HG02852 (cell line): ENCODE data around the gene AGXT.

ENCODE experiments used
- ATAC-seq: cut with Tn5 transposase; IDR thresholded peaks from one replicate; pipeline ENCODE4 v1.9.1; 2021; ENCODE audit warnings: mild to moderate bottlenecking, moderate library complexity; ENCODE audit not compliant: unreplicated experiment

Gene AGXT

GRCh38 chr2:240884221-240884620, 15.6 kb downstream of the AGXT start:
- ATAC-seq, result no peak

GRCh38 chr2:240884745-240885144, 16.1 kb downstream of the AGXT start:
- no peak for ATAC-seq

- no peak for ATAC-seq
Observed at GRCh38 chr2:240885566-240885965, 16.9 kb downstream of the AGXT start.

GRCh38 chr2:240886023-240886565, 17.5 kb downstream of the AGXT start:
- ATAC-seq, result no peak

GRCh38 chr2:240886678-240887609, 18.3 kb downstream of the AGXT start:
- no peak for ATAC-seq

GRCh38 chr2:240887631-240888030, 19.0 kb downstream of the AGXT start:
- ATAC-seq, result no peak

GRCh38 chr2:240888130-240888889, 19.7 kb downstream of the AGXT start:
- ATAC-seq, result no peak

GRCh38 chr2:240888890-240889573, 20.4 kb downstream of the AGXT start:
- ATAC-seq, result no peak

GRCh38 chr2:240889601-240890560, 21.3 kb downstream of the AGXT start:
- ATAC-seq, result no peak

- no peak for ATAC-seq
Observed at GRCh38 chr2:240890691-240891090, 22.1 kb downstream of the AGXT start.

GRCh38 chr2:240891492-240892340, 23.1 kb downstream of the AGXT start:
- no peak for ATAC-seq

GRCh38 chr2:240892356-240892755, 23.7 kb downstream of the AGXT start:
- ATAC-seq, result no peak

- ATAC-seq, result no peak
Observed at GRCh38 chr2:240892925-240893324, 24.3 kb downstream of the AGXT start.

GRCh38 chr2:240893363-240893844, 24.8 kb downstream of the AGXT start:
- no peak for ATAC-seq

GRCh38 chr2:240894006-240894405, 25.4 kb downstream of the AGXT start:
- ATAC-seq, result no peak

GRCh38 chr2:240894836-240895558, 26.4 kb downstream of the AGXT start:
- ATAC-seq, result no peak

GRCh38 chr2:240895656-240896388, 27.2 kb downstream of the AGXT start, which contains the start of gene MAB21L4:
Gene MAB21L4 (minus strand): TSS chr2:240896156. CDS start chr2:240895997, 159 bp downstream.
- no peak for ATAC-seq
